Activated naive CD4-positive, alpha-beta T cell treated with anti-CD3 and anti-CD28 coated beads for 36 hours (primary cell): ENCODE results near the gene INTS11. TPM values are rescaled to one million over a fixed set of nuclear protein-coding genes. Genes with fewer than 3 reads are reported as not detected.

Experiments
- CTCF ChIA-PET: fragments of 350-600 bp; sonication (Branson Sonifier 250); formaldehyde crosslinking; loops from one replicate; lab custom pipeline; 2021; ENCODE audit warnings: antibody characterized with exemption; lab: Charles Lee
- DNase-seq: peaks from one replicate; pipeline ENCODE4 v3.0.0-alpha.2; 2020
- H3K27ac Mint-ChIP-seq: one replicate; pipeline ENCODE4 v1.8.0; 2021; ENCODE audit warnings: mild to moderate bottlenecking, mixed read lengths
- H3K27me3 Mint-ChIP-seq: one replicate; pipeline ENCODE4 v1.8.0; 2021; ENCODE audit warnings: low read depth, mixed read lengths
- H3K36me3 Mint-ChIP-seq: one replicate; pipeline ENCODE4 v1.8.0; 2021; ENCODE audit warnings: low read depth, mixed read lengths
- H3K4me1 Mint-ChIP-seq: one replicate; pipeline ENCODE4 v1.8.0; 2021; ENCODE audit warnings: low read depth, mixed read lengths
- H3K4me3 Mint-ChIP-seq: one replicate; pipeline ENCODE4 v1.8.0; 2021; ENCODE audit warnings: mild to moderate bottlenecking, moderate library complexity, mixed read lengths
- H3K9me3 Mint-ChIP-seq: one replicate; pipeline ENCODE4 v1.8.0; 2021; ENCODE audit warnings: mixed read lengths
- intact Hi-C: fragments of 100-400 bp; cut with micrococcal nuclease; formaldehyde crosslinking; loops from one replicate; pipeline ENCODE4 v1.15.1; 2023
- total RNA-seq, 2 experiments: library from RNA; stranded (reverse); gene quantifications; one replicate each; pipeline ENCODE4 v1.2.3, GENCODE V29; 2021

The INTS11 gene
- total RNA-seq, 2 experiments from 2014 or later, result 117 to 118 TPM

DNA sequence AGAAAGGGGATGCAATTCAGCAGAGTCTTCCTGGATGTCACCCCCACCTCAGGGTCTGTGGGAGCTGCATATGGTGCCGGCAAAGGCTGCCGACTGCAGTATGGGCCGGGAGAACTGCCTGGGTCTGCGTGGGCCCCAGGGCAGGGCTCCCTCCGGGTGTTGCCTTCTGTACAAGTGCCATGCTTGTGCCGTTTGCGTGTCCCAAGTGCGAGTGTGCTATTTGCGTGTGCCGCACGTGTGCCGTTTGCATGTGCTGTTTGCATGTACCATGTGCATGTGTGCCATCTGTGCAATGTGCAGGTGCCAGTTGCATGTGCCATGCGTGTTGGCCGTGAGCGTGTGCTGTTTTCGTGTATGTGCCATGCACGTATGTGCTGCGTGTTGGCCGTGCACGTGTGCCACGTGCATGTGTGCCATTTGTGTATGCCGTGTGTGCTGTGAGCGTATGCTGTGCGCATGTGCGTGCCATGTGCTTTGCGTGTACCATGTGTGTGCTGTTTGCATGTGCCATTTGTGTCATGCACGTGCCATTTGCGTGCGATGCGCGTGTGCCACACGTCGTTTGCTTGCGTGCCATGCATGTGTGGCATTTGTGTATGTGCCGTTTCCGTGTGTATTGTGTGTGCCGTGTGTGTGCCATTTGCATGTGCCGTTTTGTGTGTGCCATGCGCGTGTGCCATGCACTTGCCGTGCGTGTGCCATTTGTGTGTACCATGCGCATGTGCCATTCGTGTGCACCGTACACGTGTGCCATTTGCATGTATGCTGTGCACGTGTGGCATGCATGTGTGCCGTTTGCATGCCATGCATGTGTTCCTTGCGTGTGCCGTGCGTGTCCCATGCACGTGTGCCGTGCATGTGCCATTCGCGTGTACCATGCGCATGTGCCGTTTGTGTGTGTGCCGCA, 5.1 kb upstream of the INTS11 start:
- Mint-ChIP-seq H3K36me3 (no peaks in the 10 kb centered on the region), H3K9me3 (no peaks in the 10 kb centered on the region), H3K27me3 (no peaks in the 10 kb centered on the region), H3K27ac (no peak overlapping the region), H3K4me3 (no peak overlapping the region), H3K4me1 (peaks cover 10% of the 10 kb centered on the region)
- no peak for DNase-seq
- intact Hi-C loops, result no loop called here
- CTCF ChIA-PET, result no interaction called here

DNA sequence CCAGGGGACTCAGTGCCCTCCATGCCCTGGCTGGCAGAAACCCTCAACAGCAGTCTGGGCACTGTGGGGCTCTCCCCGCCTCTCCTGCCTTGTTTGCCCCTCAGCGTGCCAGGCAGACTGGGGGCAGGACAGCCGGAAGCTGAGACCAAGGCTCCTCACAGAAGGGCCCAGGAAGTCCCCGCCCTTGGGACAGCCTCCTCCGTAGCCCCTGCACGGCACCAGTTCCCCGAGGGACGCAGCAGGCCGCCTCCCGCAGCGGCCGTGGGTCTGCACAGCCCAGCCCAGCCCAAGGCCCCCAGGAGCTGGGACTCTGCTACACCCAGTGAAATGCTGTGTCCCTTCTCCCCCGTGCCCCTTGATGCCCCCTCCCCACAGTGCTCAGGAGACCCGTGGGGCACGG, 3.8 kb upstream of the INTS11 start:
- Mint-ChIP-seq H3K27ac (no peak overlapping the region), H3K4me3 (no peak overlapping the region)
- intact Hi-C loops, result no loop called here

DNA sequence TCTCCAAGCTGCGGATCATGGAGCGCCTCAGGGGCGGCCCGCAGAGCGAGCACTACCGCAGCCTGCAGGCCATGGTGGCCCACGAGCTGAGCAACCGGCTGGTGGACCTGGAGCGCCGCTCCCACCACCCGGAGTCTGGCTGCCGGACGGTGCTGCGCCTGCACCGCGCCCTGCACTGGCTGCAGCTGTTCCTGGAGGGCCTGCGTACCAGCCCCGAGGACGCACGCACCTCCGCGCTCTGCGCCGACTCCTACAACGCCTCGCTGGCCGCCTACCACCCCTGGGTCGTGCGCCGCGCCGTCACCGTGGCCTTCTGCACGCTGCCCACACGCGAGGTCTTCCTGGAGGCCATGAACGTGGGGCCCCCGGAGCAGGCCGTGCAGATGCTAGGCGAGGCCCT, 2.8 kb upstream of the INTS11 start:
- peaks cover 22% of the 10 kb centered on the region for H3K4me1 Mint-ChIP-seq
- no peak overlapping the region for H3K27ac Mint-ChIP-seq
- DNase-seq, result no peak
- H3K36me3 Mint-ChIP-seq, result peaks cover 3% of the 10 kb centered on the region
- H3K27me3 Mint-ChIP-seq, result no peaks in the 10 kb centered on the region
- no peaks in the 10 kb centered on the region for H3K9me3 Mint-ChIP-seq
- CTCF ChIA-PET, result no interaction called here
- no peak overlapping the region for H3K4me3 Mint-ChIP-seq
- intact Hi-C loops, result no loop called here

More for the DNA sequence above, 3.8 kb upstream of the INTS11 start:
- CTCF ChIA-PET, result no interaction called here
- peaks cover 3% of the 10 kb centered on the region for H3K36me3 Mint-ChIP-seq
- H3K4me1 Mint-ChIP-seq, result peaks cover 16% of the 10 kb centered on the region
- no peak for DNase-seq
- no peaks in the 10 kb centered on the region for H3K27me3 Mint-ChIP-seq
- H3K9me3 Mint-ChIP-seq, result no peaks in the 10 kb centered on the region

DNA sequence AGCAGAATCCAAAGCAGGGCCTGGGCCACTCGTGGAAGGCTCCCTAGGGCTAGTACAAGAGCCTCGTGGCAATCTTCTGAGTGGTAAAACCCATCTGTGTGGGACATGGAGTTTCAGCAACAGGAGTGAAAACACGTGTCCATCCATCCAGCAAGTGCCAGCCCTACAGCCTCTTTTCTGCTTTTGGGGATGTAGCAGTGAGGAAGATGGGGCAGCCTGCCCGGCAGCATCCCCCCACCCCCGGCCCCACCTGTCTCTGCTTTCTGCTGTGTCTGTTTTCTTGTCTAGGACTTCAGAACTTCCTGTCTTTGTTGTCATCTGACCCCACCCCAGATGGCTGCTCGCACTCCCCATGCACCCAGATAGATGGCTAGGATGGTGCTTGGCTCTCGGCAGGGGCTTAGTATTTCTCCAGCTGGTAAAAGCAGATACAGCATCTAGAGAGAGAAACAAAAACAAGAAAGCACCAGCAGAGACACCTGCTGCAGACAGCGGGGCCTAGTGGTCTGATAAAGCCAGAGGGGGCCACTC, 1.7 kb upstream of the INTS11 start:
- intact Hi-C loops, result no loop called here
- H3K27me3 Mint-ChIP-seq, result no peaks in the 10 kb centered on the region
- peaks cover 32% of the 10 kb centered on the region for H3K4me1 Mint-ChIP-seq
- peak overlapping the region; percentile 87 for H3K4me3 Mint-ChIP-seq
- H3K27ac Mint-ChIP-seq, result no peak overlapping the region
- H3K36me3 Mint-ChIP-seq, result peaks cover 3% of the 10 kb centered on the region
- H3K9me3 Mint-ChIP-seq, result no peaks in the 10 kb centered on the region
- CTCF ChIA-PET, result no interaction called here
- DNase-seq, result no peak

DNA sequence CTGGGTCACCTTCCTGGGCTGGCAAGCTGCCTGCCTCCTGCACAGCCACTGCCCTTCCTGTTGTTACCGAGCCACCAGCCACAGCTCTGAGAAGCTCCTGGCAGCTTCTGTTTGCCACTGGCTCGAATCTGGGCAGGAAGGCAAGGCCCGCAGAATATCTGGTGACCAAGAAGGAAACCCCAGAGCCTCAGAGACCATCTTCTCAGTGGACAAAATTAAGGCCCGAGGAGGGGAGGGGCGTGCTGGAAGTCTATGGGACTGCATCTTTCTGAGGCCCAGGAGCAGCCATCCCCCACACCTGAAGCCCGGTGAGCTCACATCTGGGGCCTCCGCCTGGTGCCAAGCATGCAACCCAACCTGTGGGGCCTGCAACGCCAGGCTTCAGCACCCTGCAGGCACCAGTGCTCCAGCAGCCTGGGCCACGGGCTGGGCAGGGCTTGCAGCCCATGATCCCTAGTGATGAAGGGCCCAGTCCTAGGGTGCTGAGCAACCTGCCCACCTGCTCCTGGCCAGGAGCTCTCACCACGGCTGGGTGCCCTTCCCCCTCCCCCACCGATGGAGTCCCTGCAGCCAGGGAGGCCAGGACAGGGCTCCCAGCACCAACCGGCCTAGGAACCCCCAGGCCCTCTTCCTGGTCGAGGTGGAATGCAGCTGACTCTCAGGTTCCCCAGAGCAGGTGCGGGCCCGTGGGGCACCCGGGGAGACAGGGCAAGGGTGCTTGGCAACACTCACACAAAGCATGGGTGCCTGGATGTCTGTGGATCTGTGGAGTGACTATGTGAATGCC, 1.0 kb upstream of the INTS11 start:
- Mint-ChIP-seq H3K27me3 (no peaks in the 10 kb centered on the region), H3K36me3 (peaks cover 3% of the 10 kb centered on the region), H3K27ac (peak overlapping the region; percentile 24), H3K9me3 (no peaks in the 10 kb centered on the region), H3K4me1 (peaks cover 33% of the 10 kb centered on the region), H3K4me3 (peak overlapping the region; percentile 87)
- DNase-seq, result no peak
- CTCF ChIA-PET, result interaction anchor here (1.1 kb wide), 1 partner anchor 26 kb away, joined by 5 read pairs; no protein-coding TSS in a partner anchor
- intact Hi-C loops, result loop anchor here (2.0 kb wide), 2 partner anchors 23 to 49 kb away; partner anchors contain the start of genes AURKAIP1 and DVL1

DNA sequence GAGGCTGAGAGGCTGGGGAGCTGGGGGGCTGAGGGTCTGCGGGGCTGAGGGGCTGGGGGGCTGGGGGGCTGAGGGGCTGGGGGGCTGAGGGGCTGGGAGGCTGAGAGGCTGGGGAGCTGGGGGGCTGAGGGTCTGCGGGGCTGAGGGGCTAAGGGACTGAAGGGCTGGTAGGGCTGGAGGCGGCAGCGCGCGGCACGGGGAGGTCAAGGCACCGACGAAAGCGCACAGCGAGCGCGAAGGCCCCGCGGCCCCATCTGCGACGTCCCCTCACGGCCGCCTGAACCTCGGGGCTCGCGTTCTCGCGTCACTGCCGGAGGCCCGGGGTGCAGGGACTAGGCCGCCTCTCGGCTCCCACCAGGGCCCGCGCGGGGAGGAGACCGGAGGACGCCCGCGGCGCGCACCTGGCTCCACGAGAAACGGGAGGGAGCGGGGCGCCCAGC, 356 bp downstream of the INTS11 start:
- CTCF ChIA-PET, result no interaction called here
- H3K27ac Mint-ChIP-seq, result no peak overlapping the region
- peaks cover 4% of the 10 kb centered on the region for H3K36me3 Mint-ChIP-seq
- no peak for DNase-seq
- H3K27me3 Mint-ChIP-seq, result no peaks in the 10 kb centered on the region
- H3K4me3 Mint-ChIP-seq, result peak overlapping the region; percentile 87
- no peaks in the 10 kb centered on the region for H3K9me3 Mint-ChIP-seq
- intact Hi-C loops, result loop anchor here (1.0 to 2.0 kb wide), 3 partner anchors 16 to 51 kb away; partner anchors contain the start of genes AURKAIP1, DVL1 and PUSL1
- H3K4me1 Mint-ChIP-seq, result peaks cover 36% of the 10 kb centered on the region

DNA sequence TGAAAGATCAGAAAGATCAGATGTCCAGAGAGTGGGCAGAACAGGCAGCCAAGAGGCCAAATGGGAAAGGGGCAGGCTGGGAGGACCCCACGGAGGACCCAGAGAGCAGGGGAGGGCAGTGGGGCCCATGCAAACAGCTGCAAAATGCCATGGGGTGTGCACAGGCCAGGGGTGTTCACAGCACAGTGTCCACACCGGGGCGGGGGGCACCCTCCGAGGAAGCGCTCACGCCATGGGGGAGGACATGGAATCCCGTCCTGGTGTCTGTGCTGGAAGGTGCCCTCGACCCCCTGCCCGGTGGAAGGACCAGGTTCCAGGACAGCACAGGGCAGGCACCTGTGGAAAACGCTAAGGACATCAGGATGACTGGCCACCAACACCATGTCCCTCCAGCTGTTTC, 1.5 kb downstream of the INTS11 start:
- Mint-ChIP-seq H3K27ac (no peak overlapping the region), H3K4me1 (peaks cover 36% of the 10 kb centered on the region), H3K27me3 (no peaks in the 10 kb centered on the region), H3K9me3 (no peaks in the 10 kb centered on the region), H3K4me3 (peak overlapping the region; percentile 92), H3K36me3 (peaks cover 4% of the 10 kb centered on the region)
- CTCF ChIA-PET, result no interaction called here
- intact Hi-C loops, result no loop called here
- no peak for DNase-seq

DNA sequence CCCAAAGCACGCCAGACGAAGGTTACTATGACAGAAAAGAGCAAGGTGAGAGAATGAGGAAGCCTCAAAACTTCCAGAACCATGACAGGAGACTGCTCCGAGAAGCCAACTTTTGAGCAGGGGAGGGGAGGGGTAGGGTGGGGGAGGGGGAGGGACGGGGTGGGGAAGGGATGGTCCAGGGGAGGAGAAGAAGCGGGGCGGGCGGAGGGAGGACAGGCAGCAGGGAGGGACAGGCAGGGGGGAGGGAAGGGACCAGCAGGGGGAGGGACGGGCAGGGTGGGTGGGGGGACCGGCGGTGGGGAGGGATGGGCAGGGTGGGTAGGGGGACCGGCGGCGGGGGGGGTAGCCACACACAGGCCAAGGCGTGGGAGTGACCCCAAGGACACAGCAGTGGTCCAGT, 2.0 kb downstream of the INTS11 start:
- Mint-ChIP-seq H3K36me3 (peaks cover 4% of the 10 kb centered on the region), H3K4me3 (peak overlapping the region; percentile 92), H3K27me3 (no peaks in the 10 kb centered on the region), H3K9me3 (no peaks in the 10 kb centered on the region), H3K27ac (no peak overlapping the region), H3K4me1 (peaks cover 37% of the 10 kb centered on the region)
- intact Hi-C loops, result no loop called here
- DNase-seq, result no peak
- CTCF ChIA-PET, result no interaction called here

DNA sequence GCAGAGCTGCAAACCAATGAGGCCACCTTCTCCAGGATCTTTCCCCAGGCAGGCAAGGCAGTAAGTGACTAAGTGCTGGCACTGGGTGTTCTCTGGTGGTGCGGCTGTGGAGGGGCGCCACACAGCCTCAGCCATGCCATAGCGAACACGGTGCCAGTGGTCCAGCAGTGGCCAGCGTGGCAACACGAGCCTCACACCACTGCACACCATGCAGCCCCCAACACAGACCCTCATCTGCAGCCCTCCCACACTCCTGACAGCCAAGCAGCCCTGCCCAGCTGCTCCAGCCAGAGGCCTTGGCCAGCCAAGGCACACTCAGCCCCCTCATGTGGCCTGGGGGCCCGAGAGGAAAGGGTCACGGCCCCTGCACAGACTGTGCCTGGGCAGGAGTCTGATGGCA, 3.0 kb downstream of the INTS11 start:
- H3K9me3 Mint-ChIP-seq, result no peaks in the 10 kb centered on the region
- no peak for DNase-seq
- intact Hi-C loops, result no loop called here
- no peaks in the 10 kb centered on the region for H3K27me3 Mint-ChIP-seq
- H3K4me1 Mint-ChIP-seq, result peaks cover 38% of the 10 kb centered on the region
- CTCF ChIA-PET, result no interaction called here
- H3K36me3 Mint-ChIP-seq, result peaks cover 4% of the 10 kb centered on the region
- H3K27ac Mint-ChIP-seq, result no peak overlapping the region
- H3K4me3 Mint-ChIP-seq, result peak overlapping the region; percentile 18

DNA sequence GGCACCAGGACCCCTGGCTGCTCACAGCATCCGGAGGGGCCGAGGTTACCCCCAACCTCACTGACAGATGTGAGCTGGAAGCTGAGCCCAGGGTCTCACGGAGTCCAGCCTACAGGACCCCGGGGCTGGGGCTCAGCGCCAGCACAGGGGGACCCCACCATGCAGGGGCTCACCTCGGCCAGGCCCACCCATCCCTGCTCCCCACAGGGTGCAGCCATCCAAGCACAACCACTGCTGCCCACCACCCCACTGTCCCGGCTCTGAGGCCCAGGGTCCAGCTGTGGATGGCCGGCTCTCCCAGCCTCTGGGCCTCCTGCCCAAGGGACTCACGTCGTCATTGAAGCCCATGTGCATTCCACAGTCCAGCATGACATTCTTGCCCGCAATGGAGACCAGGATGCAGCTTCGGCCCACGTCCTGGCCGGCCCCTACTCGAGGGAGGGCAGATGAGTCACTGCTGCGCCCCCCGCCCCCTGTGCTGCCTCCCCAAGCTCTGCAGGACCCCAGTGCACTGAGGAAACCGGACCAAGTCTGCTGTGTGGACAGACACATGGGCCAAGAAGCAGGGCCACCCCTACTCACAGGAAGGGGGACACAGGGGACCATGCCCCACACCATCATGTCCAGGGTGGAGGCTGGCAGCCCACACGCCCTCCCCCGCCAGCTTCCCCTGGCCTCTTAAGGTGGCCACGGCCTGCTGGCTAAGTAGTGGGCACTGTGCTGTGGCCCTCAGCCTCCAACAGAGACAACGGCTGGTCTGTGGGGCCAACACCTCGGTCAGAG, 3.6 kb downstream of the INTS11 start:
- peaks cover 7% of the 10 kb centered on the region for H3K36me3 Mint-ChIP-seq
- CTCF ChIA-PET, result no interaction called here
- H3K4me1 Mint-ChIP-seq, result peaks cover 33% of the 10 kb centered on the region
- no peaks in the 10 kb centered on the region for H3K27me3 Mint-ChIP-seq
- intact Hi-C loops, result no loop called here
- DNase-seq, result no peak
- no peak overlapping the region for H3K27ac Mint-ChIP-seq
- H3K9me3 Mint-ChIP-seq, result no peaks in the 10 kb centered on the region
- H3K4me3 Mint-ChIP-seq, result peak overlapping the region; percentile 18

DNA sequence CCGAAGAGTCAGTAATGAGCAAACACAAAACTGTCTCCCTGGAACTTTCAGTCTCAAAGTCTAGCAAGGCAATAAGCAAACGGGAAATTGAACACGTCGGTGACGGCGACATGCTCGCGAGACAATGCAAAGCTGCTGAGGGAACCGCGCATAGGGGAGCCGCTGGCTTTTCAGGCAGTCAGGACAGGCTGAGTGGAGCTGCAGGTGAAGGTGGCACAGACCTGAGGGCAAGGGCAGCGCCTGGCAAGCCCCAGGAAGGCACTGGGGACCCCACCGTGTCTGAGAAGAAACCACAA, 4.9 kb downstream of the INTS11 start:
- no peak for DNase-seq
- Mint-ChIP-seq H3K27ac (no peak overlapping the region), H3K4me1 (peaks cover 29% of the 10 kb centered on the region), H3K9me3 (no peaks in the 10 kb centered on the region), H3K27me3 (no peaks in the 10 kb centered on the region), H3K36me3 (peaks cover 7% of the 10 kb centered on the region), H3K4me3 (no peak overlapping the region)
- intact Hi-C loops, result no loop called here
- CTCF ChIA-PET, result no interaction called here
